Measurements from ENCODE around the gene ELAC2. TPM values are rescaled to one million over a fixed set of nuclear protein-coding genes. Genes with fewer than 3 reads are reported as not detected.

The ELAC2 gene
- total RNA-seq, 4 donors from 2014 or later: 85.7 to 143 (median 87.1) TPM

DNA sequence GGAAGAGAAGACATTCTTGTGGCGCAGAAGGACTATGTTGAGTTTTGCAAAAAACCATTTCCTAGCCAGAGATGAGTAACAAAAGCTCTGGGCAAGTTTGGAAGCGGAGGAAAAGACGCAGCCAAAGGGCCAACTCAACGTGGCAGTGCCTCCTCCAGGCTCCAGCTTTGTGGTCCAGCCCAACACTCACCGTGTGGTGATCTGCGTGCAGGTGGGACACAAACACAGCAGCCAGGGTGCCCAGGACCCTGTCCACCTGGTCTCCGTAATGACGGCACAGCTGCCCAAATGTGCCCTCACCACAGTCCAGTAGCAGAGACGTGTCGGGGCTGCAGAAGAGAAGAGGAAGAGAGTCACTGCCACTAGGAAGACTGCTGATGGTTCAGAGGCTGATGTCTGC, 21.5 kb downstream of the ELAC2 start:
- DNase-seq (ENCODE audit: low spot score in 2 of 2): no peak
- Histone ChIP-seq H3K4me1 (no peaks in the 10 kb centered on the region), H3K36me3 (peaks cover 100% of the 10 kb centered on the region), H3K9me3 (no peaks in the 10 kb centered on the region), H3K27ac (no peak overlapping the region), H3K4me3 (no peak overlapping the region), H3K27me3 (no peaks in the 10 kb centered on the region)
- TF ChIP-seq, protein P1, sequence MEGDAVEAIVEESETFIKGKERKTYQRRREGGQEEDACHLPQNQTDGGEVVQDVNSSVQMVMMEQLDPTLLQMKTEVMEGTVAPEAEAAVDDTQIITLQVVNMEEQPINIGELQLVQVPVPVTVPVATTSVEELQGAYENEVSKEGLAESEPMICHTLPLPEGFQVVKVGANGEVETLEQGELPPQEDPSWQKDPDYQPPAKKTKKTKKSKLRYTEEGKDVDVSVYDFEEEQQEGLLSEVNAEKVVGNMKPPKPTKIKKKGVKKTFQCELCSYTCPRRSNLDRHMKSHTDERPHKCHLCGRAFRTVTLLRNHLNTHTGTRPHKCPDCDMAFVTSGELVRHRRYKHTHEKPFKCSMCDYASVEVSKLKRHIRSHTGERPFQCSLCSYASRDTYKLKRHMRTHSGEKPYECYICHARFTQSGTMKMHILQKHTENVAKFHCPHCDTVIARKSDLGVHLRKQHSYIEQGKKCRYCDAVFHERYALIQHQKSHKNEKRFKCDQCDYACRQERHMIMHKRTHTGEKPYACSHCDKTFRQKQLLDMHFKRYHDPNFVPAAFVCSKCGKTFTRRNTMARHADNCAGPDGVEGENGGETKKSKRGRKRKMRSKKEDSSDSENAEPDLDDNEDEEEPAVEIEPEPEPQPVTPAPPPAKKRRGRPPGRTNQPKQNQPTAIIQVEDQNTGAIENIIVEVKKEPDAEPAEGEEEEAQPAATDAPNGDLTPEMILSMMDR (IDR thresholded peaks at IDR 0.05): no peak
- TF ChIP-seq POLR2AphosphoS5 (IDR thresholded peaks at IDR 0.05): no peak
- WGBS: 95% methylated on average over 9 of the region's 10 CpGs

- no peak for TF ChIP-seq POLR2AphosphoS5 (IDR thresholded peaks at IDR 0.05)
- TF ChIP-seq POLR2A (IDR thresholded peaks at IDR 0.05): no peak
- TF ChIP-seq, protein P1 (IDR thresholded peaks at IDR 0.05): no peak
- TF ChIP-seq EP300 (IDR thresholded peaks at IDR 0.05): no peak
- no peak for DNase-seq (ENCODE audit: low spot score in 2 of 2)
- Histone ChIP-seq H3K36me3 (peaks cover 100% of the 10 kb centered on the region), H3K4me1 (no peaks in the 10 kb centered on the region), H3K9me3 (no peaks in the 10 kb centered on the region), H3K27me3 (no peaks in the 10 kb centered on the region), H3K27ac (no peak overlapping the region), H3K4me3 (no peak overlapping the region)
- 88% methylated on average over 12 of the region's 19 CpGs for WGBS
These were observed 21.9 kb downstream of the ELAC2 start for GRCh38 chr17:12995896-12996295.

DNA sequence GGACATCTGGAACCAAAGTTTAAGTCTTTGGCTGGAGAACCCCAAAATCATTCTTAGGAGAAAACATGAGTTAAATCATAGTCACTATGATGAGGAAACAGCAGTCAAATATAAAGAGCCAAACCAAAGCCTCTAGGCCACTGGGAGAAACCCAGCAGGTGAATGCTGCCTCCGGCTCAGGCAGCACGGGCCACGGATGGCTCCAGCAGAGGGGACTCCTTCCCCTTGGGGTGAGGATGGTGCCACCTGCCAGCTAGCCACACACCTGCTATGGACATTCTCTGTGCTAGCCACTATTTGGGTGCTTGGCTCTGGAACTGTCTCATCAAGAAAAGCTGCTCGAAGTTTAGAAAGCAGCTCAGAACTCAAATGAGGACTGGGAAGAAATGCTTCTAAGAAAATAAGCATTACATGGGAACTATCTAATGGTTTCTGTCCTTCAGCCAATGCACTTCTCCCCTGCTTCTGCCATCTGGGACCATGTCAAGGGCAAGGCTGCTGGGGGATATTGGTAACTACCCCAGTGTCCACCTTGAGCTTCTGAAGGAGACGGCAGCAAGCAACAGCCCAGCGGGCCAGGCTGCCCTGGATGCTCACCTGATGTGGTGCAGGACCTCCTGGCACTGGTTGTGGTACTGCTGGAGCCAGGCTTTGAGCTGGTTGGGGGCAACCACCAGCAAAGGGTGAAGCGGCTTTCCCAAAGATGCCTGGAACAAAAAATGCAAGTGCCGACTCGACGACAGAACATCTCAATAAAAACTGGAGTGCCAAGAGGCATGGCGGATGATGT, 22.5 kb downstream of the ELAC2 start:
- TF ChIP-seq, protein P1 (IDR thresholded peaks at IDR 0.05): no peak
- TF ChIP-seq POLR2A (IDR thresholded peaks at IDR 0.05) (no peak), EP300 (IDR thresholded peaks at IDR 0.05) (no peak), POLR2AphosphoS5 (IDR thresholded peaks at IDR 0.05) (no peak)
- no peaks in the 10 kb centered on the region for H3K9me3 ChIP-seq
- no peaks in the 10 kb centered on the region for H3K27me3 ChIP-seq
- H3K27ac ChIP-seq: no peak overlapping the region
- no peak for DNase-seq (ENCODE audit: low spot score in 2 of 2)
- 94% methylated on average over 11 of the region's 11 CpGs for WGBS
- H3K4me3 ChIP-seq: no peak overlapping the region
- no peaks in the 10 kb centered on the region for H3K4me1 ChIP-seq
- H3K36me3 ChIP-seq: peaks cover 100% of the 10 kb centered on the region

DNA sequence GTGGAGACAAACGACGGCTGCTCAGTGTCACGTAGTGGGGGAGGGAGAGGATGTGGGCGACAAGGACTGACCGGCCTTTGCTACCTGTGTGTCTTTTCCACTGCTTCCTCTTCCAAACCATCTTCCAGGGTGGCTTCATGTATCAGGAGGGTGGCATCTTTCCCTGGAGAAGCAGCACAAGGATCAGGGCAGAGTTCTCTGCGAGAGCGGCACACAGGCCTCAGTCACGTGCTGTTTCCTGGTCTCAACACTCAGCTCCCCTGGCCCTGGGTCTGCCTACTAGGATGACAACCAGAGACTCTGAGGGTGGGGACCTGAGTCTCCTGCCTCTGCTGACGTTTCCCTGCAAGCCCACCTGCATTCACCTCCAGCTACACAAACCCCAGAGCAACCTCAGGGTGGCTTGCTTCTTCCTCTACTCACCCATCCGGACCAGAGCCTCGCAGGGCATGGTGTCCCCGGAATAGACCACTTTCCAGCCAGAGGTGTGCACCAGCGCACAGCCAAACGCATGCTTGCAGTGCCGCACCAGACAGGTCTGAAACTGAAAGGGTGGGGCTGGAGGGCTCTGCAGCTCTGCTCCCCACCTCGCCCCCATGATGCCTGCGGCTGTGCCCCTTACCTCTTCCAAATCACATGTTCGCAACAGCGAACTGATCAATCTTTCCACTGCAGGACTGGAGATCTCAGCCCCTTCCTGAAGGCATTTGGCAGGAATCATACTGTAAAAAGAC, 23.3 kb downstream of the ELAC2 start:
- no peak overlapping the region for H3K4me3 ChIP-seq
- no peaks in the 10 kb centered on the region for H3K27me3 ChIP-seq
- WGBS: 93% methylated on average over 19 of the region's 19 CpGs
- H3K27ac ChIP-seq: no peak overlapping the region
- TF ChIP-seq POLR2AphosphoS5 (IDR thresholded peaks at IDR 0.05) (no peak), POLR2A (IDR thresholded peaks at IDR 0.05) (no peak), EP300 (IDR thresholded peaks at IDR 0.05) (no peak)
- TF ChIP-seq, protein P1 (IDR thresholded peaks at IDR 0.05): no peak
- no peaks in the 10 kb centered on the region for H3K4me1 ChIP-seq
- no peak for DNase-seq (ENCODE audit: low spot score in 2 of 2)
- no peaks in the 10 kb centered on the region for H3K9me3 ChIP-seq
- peaks cover 97% of the 10 kb centered on the region for H3K36me3 ChIP-seq

GRCh38 chr17:12993631-12994030, 24.2 kb downstream of the ELAC2 start:
- H3K27me3 ChIP-seq: no peaks in the 10 kb centered on the region
- no peaks in the 10 kb centered on the region for H3K9me3 ChIP-seq
- H3K4me3 ChIP-seq: no peak overlapping the region
- H3K4me1 ChIP-seq: no peaks in the 10 kb centered on the region
- H3K27ac ChIP-seq: no peak overlapping the region
- no peak for TF ChIP-seq POLR2A (IDR thresholded peaks at IDR 0.05)
- TF ChIP-seq, protein P1 (IDR thresholded peaks at IDR 0.05): no peak
- TF ChIP-seq EP300 (IDR thresholded peaks at IDR 0.05): no peak
- TF ChIP-seq POLR2AphosphoS5 (IDR thresholded peaks at IDR 0.05): no peak
- DNase-seq (ENCODE audit: low spot score in 2 of 2): no peak
- WGBS: 94% methylated on average over 8 of the region's 14 CpGs
- peaks cover 89% of the 10 kb centered on the region for H3K36me3 ChIP-seq
